Loucy (cell line): ENCODE data around the gene GGT5.

Source experiments
- EZH2phosphoT487 ChIP-seq: fragments of 200-600 bp; IDR thresholded peaks from 2 replicates; pipeline ENCODE4 v1.6.1; 2018; ENCODE audit warnings: antibody characterized with exemption, mild to moderate bottlenecking, moderate library complexity, borderline replicate concordance
- TF ChIP-seq, protein P1 (sequence below): fragments of 200-600 bp; sonication (generic); conservative IDR thresholded peaks from 2 replicates; pipeline ENCODE4 v1.5.1; 2014; ENCODE audit warnings: mild to moderate bottlenecking, antibody characterized with exemption, low read length

DNA sequence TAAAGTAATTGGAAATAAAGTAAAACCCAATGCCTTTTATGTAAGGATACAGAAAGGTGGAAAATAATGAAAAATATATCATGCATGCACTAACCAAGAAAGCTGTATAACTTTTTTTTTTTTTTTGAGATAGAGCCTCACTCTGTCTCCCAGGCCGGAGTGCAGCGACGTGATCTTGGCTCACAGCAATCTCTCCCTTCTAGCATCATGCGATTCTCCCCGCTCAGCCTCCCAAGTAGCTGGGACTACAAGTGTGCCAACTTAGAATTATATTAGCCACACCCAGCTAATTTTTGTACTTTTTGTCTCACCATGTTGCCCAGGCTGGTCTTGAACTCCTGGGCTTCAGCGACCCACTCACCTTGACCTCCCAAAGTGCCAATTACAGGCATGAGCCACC lies 4.5 kb downstream of the GGT5 start:
- TF ChIP-seq, protein P1, sequence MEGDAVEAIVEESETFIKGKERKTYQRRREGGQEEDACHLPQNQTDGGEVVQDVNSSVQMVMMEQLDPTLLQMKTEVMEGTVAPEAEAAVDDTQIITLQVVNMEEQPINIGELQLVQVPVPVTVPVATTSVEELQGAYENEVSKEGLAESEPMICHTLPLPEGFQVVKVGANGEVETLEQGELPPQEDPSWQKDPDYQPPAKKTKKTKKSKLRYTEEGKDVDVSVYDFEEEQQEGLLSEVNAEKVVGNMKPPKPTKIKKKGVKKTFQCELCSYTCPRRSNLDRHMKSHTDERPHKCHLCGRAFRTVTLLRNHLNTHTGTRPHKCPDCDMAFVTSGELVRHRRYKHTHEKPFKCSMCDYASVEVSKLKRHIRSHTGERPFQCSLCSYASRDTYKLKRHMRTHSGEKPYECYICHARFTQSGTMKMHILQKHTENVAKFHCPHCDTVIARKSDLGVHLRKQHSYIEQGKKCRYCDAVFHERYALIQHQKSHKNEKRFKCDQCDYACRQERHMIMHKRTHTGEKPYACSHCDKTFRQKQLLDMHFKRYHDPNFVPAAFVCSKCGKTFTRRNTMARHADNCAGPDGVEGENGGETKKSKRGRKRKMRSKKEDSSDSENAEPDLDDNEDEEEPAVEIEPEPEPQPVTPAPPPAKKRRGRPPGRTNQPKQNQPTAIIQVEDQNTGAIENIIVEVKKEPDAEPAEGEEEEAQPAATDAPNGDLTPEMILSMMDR = no peak
- TF ChIP-seq EZH2phosphoT487 = no peak
